ENCODE results near the gene DOK4. TPM values are rescaled to one million over a fixed set of nuclear protein-coding genes. Genes with fewer than 3 reads are reported as not detected.

Gene DOK4
- total and polyA plus RNA-seq, 9 donors, result 9.9 to 34.7 (median 29.2) TPM

GRCh38 chr16:57474671-57475661 lies 11.3 kb downstream of the DOK4 start:
- Histone ChIP-seq H3K4me1 (ENCODE audit: insufficient read depth) (peaks cover 20% of the 10 kb centered on the region), H3K4me3 (no peak overlapping the region), H3K27me3 (no peaks in the 10 kb centered on the region), H3K36me3 (no peaks in the 10 kb centered on the region), H3K9me3 (no peaks in the 10 kb centered on the region), H3K27ac (no peak overlapping the region)
- no peak for DNase-seq
- WGBS, 3 donors, result 83 to 90% (median 86%) methylated on average over 27 to 30 of the region's 30 CpGs
- intact Hi-C loops (cut with DNase I), result no loop called here
- TF ChIP-seq, protein P1, sequence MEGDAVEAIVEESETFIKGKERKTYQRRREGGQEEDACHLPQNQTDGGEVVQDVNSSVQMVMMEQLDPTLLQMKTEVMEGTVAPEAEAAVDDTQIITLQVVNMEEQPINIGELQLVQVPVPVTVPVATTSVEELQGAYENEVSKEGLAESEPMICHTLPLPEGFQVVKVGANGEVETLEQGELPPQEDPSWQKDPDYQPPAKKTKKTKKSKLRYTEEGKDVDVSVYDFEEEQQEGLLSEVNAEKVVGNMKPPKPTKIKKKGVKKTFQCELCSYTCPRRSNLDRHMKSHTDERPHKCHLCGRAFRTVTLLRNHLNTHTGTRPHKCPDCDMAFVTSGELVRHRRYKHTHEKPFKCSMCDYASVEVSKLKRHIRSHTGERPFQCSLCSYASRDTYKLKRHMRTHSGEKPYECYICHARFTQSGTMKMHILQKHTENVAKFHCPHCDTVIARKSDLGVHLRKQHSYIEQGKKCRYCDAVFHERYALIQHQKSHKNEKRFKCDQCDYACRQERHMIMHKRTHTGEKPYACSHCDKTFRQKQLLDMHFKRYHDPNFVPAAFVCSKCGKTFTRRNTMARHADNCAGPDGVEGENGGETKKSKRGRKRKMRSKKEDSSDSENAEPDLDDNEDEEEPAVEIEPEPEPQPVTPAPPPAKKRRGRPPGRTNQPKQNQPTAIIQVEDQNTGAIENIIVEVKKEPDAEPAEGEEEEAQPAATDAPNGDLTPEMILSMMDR (IDR thresholded peaks at IDR 0.05), result no peak
- TF ChIP-seq POLR2A (IDR thresholded peaks at IDR 0.05), result no peak
- no peak for TF ChIP-seq EP300 (IDR thresholded peaks at IDR 0.05)

DNA sequence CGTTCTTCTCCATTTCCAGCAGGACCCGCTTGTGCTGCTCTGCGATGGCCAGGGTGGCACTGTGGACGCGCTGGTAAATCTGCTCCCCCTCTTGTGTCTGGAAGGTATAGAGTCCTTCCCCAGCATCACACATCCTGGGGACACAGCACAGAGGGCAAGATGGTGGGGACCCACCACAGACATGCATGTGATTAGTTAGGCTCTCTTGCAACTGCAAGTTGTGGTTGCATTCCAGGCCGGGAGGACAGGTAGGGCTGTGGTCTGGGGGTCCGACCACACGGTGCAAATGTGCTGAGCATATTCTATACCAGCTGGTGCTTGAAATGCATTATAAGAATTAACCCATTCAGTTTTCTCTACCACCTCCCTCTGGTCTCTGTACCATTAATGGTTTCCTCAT lies 12.4 kb downstream of the DOK4 start:
- Histone ChIP-seq H3K27me3 (no peaks in the 10 kb centered on the region), H3K9me3 (no peaks in the 10 kb centered on the region), H3K4me1 (ENCODE audit: insufficient read depth) (peaks cover 10% of the 10 kb centered on the region), H3K4me3 (no peak overlapping the region), H3K36me3 (no peaks in the 10 kb centered on the region), H3K27ac (no peak overlapping the region)
- intact Hi-C loops (cut with DNase I), result no loop called here
- no peak for TF ChIP-seq POLR2A (IDR thresholded peaks at IDR 0.05)
- TF ChIP-seq EP300 (IDR thresholded peaks at IDR 0.05), result no peak
- TF ChIP-seq, protein P1 (IDR thresholded peaks at IDR 0.05), result no peak
- no peak for DNase-seq
- 66 to 72% (median 70%) methylated on average over 8 of the region's 8 CpGs for WGBS, 3 donors

GRCh38 chr16:57473176-57473840 lies 13.0 kb downstream of the DOK4 start:
- Histone ChIP-seq H3K36me3 (no peaks in the 10 kb centered on the region), H3K4me1 (ENCODE audit: insufficient read depth) (peaks cover 8% of the 10 kb centered on the region), H3K9me3 (no peaks in the 10 kb centered on the region), H3K27ac (no peak overlapping the region), H3K27me3 (no peaks in the 10 kb centered on the region), H3K4me3 (no peak overlapping the region)
- DNase-seq, result no peak
- 78 to 83% (median 81%) methylated on average over 14 of the region's 14 CpGs for WGBS, 3 donors
- intact Hi-C loops (cut with DNase I), result no loop called here
- TF ChIP-seq, protein P1 (IDR thresholded peaks at IDR 0.05), result no peak
- TF ChIP-seq POLR2A (IDR thresholded peaks at IDR 0.05), result no peak

GRCh38 chr16:57472665-57473060 lies 13.6 kb downstream of the DOK4 start:
- peaks cover 8% of the 10 kb centered on the region for H3K4me1 ChIP-seq (ENCODE audit: insufficient read depth)
- H3K4me3 ChIP-seq, result no peak overlapping the region
- DNase-seq, result no peak
- TF ChIP-seq POLR2A (IDR thresholded peaks at IDR 0.05) (no peak), EP300 (IDR thresholded peaks at IDR 0.05) (no peak)
- TF ChIP-seq, protein P1 (IDR thresholded peaks at IDR 0.05), result no peak
- H3K27ac ChIP-seq, result no peak overlapping the region
- no peaks in the 10 kb centered on the region for H3K27me3 ChIP-seq
- no peaks in the 10 kb centered on the region for H3K9me3 ChIP-seq
- WGBS, 3 donors, result 46 to 52% (median 47%) methylated on average over 4 of the region's 4 CpGs
- no peaks in the 10 kb centered on the region for H3K36me3 ChIP-seq
- intact Hi-C loops (cut with DNase I), result no loop called here
